GM23248 (cell line): ENCODE measurements around the gene BLVRA. TPM values are rescaled to one million over a fixed set of nuclear protein-coding genes. Genes with fewer than 3 reads are reported as not detected.

Experiments
- DNase-seq: peaks from one replicate; pipeline ENCODE4 v3.0.0-alpha.2; 2015
- H2AFZ ChIP-seq: fragments of 200-600 bp; sonication (generic); 2 replicates; pipeline ENCODE4 v1.6.1; 2016; ENCODE audit warnings: antibody characterized with exemption
- H3F3A ChIP-seq: fragments of 200-600 bp; sonication (generic); 2 replicates; pipeline ENCODE4 v1.6.1; 2016; ENCODE audit warnings: mild to moderate bottlenecking, antibody characterized with exemption, mixed run types; ENCODE audit not compliant: insufficient read depth
- H3K27ac ChIP-seq: fragments of 200-600 bp; sonication (generic); 2 replicates; pipeline ENCODE4 v1.5.1; 2016; ENCODE audit warnings: mild to moderate bottlenecking
- H3K27me3 ChIP-seq: fragments of 200-600 bp; sonication (generic); replicated peaks from 2 replicates; pipeline ENCODE4 v1.6.1; 2016; ENCODE audit warnings: mild to moderate bottlenecking; ENCODE audit not compliant: insufficient read depth
- H3K36me3 ChIP-seq: fragments of 200-600 bp; sonication (generic); 2 replicates; pipeline ENCODE4 v1.6.1; 2016; ENCODE audit warnings: low read depth, mild to moderate bottlenecking
- H3K4me1 ChIP-seq: fragments of 200-600 bp; sonication (generic); 2 replicates; pipeline ENCODE4 v1.6.1; 2016; ENCODE audit warnings: mild to moderate bottlenecking; ENCODE audit not compliant: insufficient read depth
- H3K4me2 ChIP-seq: fragments of 200-600 bp; sonication (generic); one replicate; pipeline ENCODE4 v1.6.1; 2016; ENCODE audit warnings: mild to moderate bottlenecking; ENCODE audit not compliant: unreplicated experiment
- H3K4me3 ChIP-seq: fragments of 200-600 bp; sonication (generic); 2 replicates; pipeline ENCODE4 v1.5.1; 2016; ENCODE audit warnings: mild to moderate bottlenecking
- H3K79me2 ChIP-seq: fragments of 200-600 bp; sonication (generic); 2 replicates; pipeline ENCODE4 v1.6.1; 2016; ENCODE audit warnings: mild to moderate bottlenecking; ENCODE audit not compliant: insufficient read depth
- H3K9ac ChIP-seq: fragments of 200-600 bp; sonication (generic); 2 replicates; pipeline ENCODE4 v1.6.1; 2016; ENCODE audit warnings: mild to moderate bottlenecking
- H3K9me2 ChIP-seq: fragments of 200-600 bp; sonication (generic); 2 replicates; pipeline ENCODE4 v1.6.1; 2016; ENCODE audit warnings: mixed run types, mild to moderate bottlenecking, moderate library complexity; ENCODE audit not compliant: insufficient read depth
- H3K9me3 ChIP-seq: fragments of 200-600 bp; sonication (generic); one replicate; pipeline ENCODE4 v1.6.1; 2017; ENCODE audit warnings: low read depth
- H4K20me1 ChIP-seq: fragments of 200-600 bp; sonication (generic); 2 replicates; pipeline ENCODE4 v1.6.0; 2016; ENCODE audit not compliant: insufficient read depth
- EZH2 ChIP-seq: fragments of 200-600 bp; sonication (generic); IDR thresholded peaks from 2 replicates; pipeline ENCODE4 v1.6.1; 2018; ENCODE audit warnings: antibody characterized with exemption, mild to moderate bottlenecking; ENCODE audit not compliant: insufficient read depth, poor library complexity, severe bottlenecking
- EZH2phosphoT487 ChIP-seq: fragments of 200-600 bp; sonication (generic); IDR thresholded peaks from 2 replicates; pipeline ENCODE4 v1.6.1; 2018; ENCODE audit warnings: antibody characterized with exemption, moderate library complexity, mild to moderate bottlenecking, low read depth; ENCODE audit not compliant: insufficient read depth
- WGBS, 2 experiments: methylation state at CpG; one replicate each; pipeline ENCODE4 v1.1.6; 2015 to 2017; ENCODE audit warnings: low lambda C conversion rate in 2 of 2, low coverage in 1 of 2; ENCODE audit errors: missing lambda C conversion rate in 2 of 2; 5-methylcytosine and 5-hydroxymethylcytosine counted together
- in situ Hi-C: fragments of 300-500 bp; cut with MboI; formaldehyde crosslinking; loops from 2 replicates; pipeline ENCODE4 v1.15.0; 2020
- polyA plus RNA-seq: library from polyadenylated mRNA; unstranded; fragments of >200 nt; fragmentation: Nextera tagmentation; extraction: Ambion mirVana; gene quantifications from 2 replicates; pipeline ENCODE4 v1.2.1, GENCODE V29; 2016
- total RNA-seq: library from RNA; depleted of rRNA; stranded (reverse); fragments of >200 nt; shearing (Covaris generic); gene quantifications from 2 replicates; pipeline ENCODE4 v1.2.3, GENCODE V29; 2014

The BLVRA gene
- total and polyA plus RNA-seq, 2 experiments from 2014 or later: 14.7 to 47.0 TPM

- Histone ChIP-seq H3K4me3 (no peak overlapping the region), H2AFZ (no peak overlapping the region), H3F3A (peaks cover 18% of the 10 kb centered on the region), H3K4me1 (peaks cover 14% of the 10 kb centered on the region), H3K36me3 (no peaks in the 10 kb centered on the region), H4K20me1 (no peaks in the 10 kb centered on the region), H3K27ac (no peak overlapping the region), H3K9ac (no peak overlapping the region), H3K27me3 (no peaks in the 10 kb centered on the region), H3K9me3 (no peaks in the 10 kb centered on the region), H3K9me2 (no peaks in the 10 kb centered on the region), H3K79me2 (0 out of 2 replicates have a peak, but pooled peaks cover 6% of the 10 kb centered on the region), H3K4me2 (no peak overlapping the region)
- 40 to 44% methylated on average over 5 of the region's 5 CpGs for WGBS, 2 experiments
- in situ Hi-C loops: no loop called here
- DNase-seq: peak; percentile 40
- TF ChIP-seq EZH2phosphoT487 (no peak), EZH2 (no peak)
These were observed 3.6 kb downstream of the BLVRA start for GRCh38 chr7:43761938-43762692.

DNA sequence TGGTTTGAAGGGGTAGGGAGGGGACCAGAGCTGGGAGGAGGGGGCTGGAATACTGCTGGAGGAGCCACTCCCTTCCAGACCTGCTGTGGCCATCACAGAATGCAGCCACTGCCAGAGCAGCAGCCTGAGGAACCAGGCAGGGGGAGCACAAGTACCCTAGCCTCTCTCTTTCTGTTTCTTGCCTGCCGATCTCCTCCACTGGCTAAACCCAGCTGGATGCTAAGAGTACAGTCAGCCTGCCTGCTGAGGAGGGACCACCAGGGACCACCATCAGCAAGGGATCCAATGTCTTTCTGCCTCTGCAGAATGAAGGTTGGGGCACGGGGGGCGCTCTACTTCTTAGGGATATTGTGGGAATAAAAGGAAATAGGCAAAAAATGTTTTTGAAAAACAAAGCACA lies 4.7 kb downstream of the BLVRA start:
- Histone ChIP-seq H3K4me3 (no peak overlapping the region), H4K20me1 (no peaks in the 10 kb centered on the region), H3K27me3 (no peaks in the 10 kb centered on the region), H3K9me2 (no peaks in the 10 kb centered on the region), H3K4me1 (peaks cover 14% of the 10 kb centered on the region), H3K9ac (no peak overlapping the region), H3K79me2 (0 out of 2 replicates have a peak, but pooled peaks cover 6% of the 10 kb centered on the region), H3K36me3 (no peaks in the 10 kb centered on the region), H3K4me2 (no peak overlapping the region), H2AFZ (no peak overlapping the region), H3K9me3 (no peaks in the 10 kb centered on the region), H3F3A (peaks cover 10% of the 10 kb centered on the region; the same call in 1 of the 2 replicates), H3K27ac (no peak overlapping the region)
- 90 to 94% methylated on average over 3 of the region's 3 CpGs for WGBS, 2 experiments
- in situ Hi-C loops: no loop called here
- no peak for DNase-seq
- no peak for TF ChIP-seq EZH2phosphoT487
- no peak for TF ChIP-seq EZH2

GRCh38 chr7:43764039-43764761 lies 5.7 kb downstream of the BLVRA start:
- Histone ChIP-seq H3K27ac (no peak overlapping the region), H3K27me3 (no peaks in the 10 kb centered on the region), H3K36me3 (no peaks in the 10 kb centered on the region), H3K9me3 (no peaks in the 10 kb centered on the region), H2AFZ (no peak overlapping the region), H3K4me2 (no peak overlapping the region), H3K4me1 (peaks cover 14% of the 10 kb centered on the region), H3K9ac (no peak overlapping the region), H3K79me2 (0 out of 2 replicates have a peak, but pooled peaks cover 6% of the 10 kb centered on the region), H3K4me3 (no peak overlapping the region), H3F3A (peaks cover 10% of the 10 kb centered on the region; the same call in 1 of the 2 replicates), H3K9me2 (no peaks in the 10 kb centered on the region), H4K20me1 (no peaks in the 10 kb centered on the region)
- WGBS, 2 experiments: 81 to 85% methylated on average over 9 of the region's 9 CpGs
- no peak for TF ChIP-seq EZH2phosphoT487
- no peak for TF ChIP-seq EZH2
- in situ Hi-C loops: no loop called here
- DNase-seq: no peak

GRCh38 chr7:43764807-43765491 lies 6.5 kb downstream of the BLVRA start:
- peaks cover 10% of the 10 kb centered on the region; the same call in 1 of the 2 replicates for H3F3A ChIP-seq
- H3K4me3 ChIP-seq: no peak overlapping the region
- no peak overlapping the region for H3K27ac ChIP-seq
- H3K9me3 ChIP-seq: no peaks in the 10 kb centered on the region
- TF ChIP-seq EZH2 (no peak), EZH2phosphoT487 (no peak)
- no peak overlapping the region for H3K9ac ChIP-seq
- no peak overlapping the region for H2AFZ ChIP-seq
- no peaks in the 10 kb centered on the region for H3K36me3 ChIP-seq
- H3K79me2 ChIP-seq: 0 out of 2 replicates have a peak, but pooled peaks cover 4% of the 10 kb centered on the region
- H4K20me1 ChIP-seq: no peaks in the 10 kb centered on the region
- peak overlapping the region; percentile 13 for H3K4me2 ChIP-seq
- H3K9me2 ChIP-seq: no peaks in the 10 kb centered on the region
- H3K27me3 ChIP-seq: no peaks in the 10 kb centered on the region
- H3K4me1 ChIP-seq: peaks cover 14% of the 10 kb centered on the region
- in situ Hi-C loops: no loop called here
- WGBS, 2 experiments: 56 to 60% methylated on average over 10 of the region's 10 CpGs
- DNase-seq: peak; percentile 59
